Measurements from ENCODE around the gene EFTUD2.

DNA sequence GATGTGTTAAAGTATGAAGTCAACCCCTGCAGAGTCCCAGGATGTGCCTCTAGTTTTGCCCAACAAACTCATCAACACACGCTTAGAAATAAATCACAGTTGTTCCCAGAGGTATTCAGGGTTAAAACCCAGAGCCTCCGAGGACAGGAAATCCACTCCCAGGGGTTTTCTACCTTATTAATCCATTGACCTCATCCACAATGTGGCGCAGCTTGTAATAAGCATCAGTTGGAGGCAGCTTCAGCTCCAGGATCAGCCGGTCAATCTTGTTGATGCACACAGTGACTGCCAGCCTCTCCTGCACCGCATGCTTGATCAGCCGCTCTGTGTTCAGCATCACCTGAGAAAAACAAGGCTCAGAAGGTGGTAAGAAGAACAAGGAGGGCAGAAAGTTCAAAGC, 23.5 kb downstream of the EFTUD2 start:
- TF ChIP-seq RAD21 (IDR thresholded peaks at IDR 0.05; ENCODE audit: low read depth) (no peak), EGR1 (IDR thresholded peaks at IDR 0.05) (no peak)

All from Ishikawa (cell line).